SW480 (cell line): ENCODE results near the gene C4orf50.

Source experiments
- DNase-seq: peaks from one replicate; pipeline ENCODE4 v3.0.0-alpha.2; 2016; ENCODE audit warnings: low spot score

The C4orf50 gene

GRCh38 chr4:5943561-5943960 lies 74.7 kb downstream of the C4orf50 start:
- no peak for DNase-seq

DNA sequence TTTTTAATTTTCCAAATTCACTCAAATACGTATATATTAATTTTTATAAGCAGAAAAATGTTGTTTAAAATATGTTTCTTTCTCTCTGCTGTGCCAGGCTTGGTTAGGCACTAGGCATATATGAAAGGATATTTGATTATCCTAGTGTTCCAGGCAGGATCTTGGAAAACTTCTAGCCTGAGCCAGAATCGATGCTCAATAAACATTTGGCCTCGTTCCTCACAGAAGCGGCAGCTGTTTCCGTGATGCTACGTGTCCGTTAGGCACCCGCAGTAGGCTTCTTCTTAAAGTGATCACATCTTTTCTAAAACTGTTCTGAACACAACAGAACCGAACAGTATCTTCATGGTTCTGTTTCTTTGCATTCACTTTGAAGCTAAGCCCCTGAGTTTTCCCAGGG lies 75.3 kb downstream of the C4orf50 start:
- DNase-seq = no peak

DNA sequence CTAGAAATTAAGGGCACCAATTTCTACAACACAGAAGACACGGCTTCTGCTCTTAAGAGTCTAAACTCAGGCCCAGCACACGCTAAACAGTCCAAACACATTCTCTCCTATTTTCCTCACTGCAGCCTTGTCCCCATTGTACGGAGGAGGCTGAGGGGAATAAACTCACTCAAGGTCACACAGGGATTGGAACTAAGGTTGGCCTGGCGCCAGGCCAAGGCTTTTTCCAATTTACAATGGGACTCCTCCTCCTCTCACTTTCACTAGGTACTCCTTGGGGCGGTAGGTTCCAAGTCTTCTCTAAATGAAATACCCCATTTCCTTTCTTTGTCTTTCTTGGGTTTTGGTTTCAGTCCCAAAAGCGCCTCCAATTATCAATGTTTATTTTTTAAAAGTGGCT lies 76.6 kb downstream of the C4orf50 start:
- DNase-seq = no peak

GRCh38 chr4:5940470-5941203 lies 77.6 kb downstream of the C4orf50 start:
- DNase-seq = peak; percentile 81

- no peak for DNase-seq
Observed at GRCh38 chr4:5933996-5934831, 84.0 kb downstream of the C4orf50 start.

- no peak for DNase-seq
Observed at GRCh38 chr4:5933116-5933515, 85.1 kb downstream of the C4orf50 start.

- no peak for DNase-seq
Observed at GRCh38 chr4:5932035-5932568, 86.1 kb downstream of the C4orf50 start.

DNA sequence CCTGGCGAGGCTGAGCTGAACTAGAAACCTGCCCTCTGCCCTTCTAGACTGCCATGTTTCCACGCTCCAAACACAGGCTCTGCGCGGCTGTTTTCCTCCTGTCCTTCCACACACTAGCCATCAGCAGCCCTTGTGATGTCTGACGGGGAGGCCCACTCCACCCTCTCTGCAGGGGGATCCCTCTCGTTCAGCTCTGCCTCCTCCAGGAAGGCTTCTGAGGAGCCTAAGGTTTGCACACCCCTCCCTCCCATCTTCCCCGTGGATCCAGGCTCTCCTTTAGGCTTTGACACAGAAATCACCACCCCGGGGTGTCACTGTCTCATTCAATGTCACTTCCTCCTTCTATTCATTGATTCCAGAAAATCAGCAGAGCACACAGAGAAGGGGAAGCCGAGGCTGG lies 86.7 kb downstream of the C4orf50 start:
- no peak for DNase-seq

GRCh38 chr4:5930876-5931275 lies 87.4 kb downstream of the C4orf50 start:
- DNase-seq = no peak

DNA sequence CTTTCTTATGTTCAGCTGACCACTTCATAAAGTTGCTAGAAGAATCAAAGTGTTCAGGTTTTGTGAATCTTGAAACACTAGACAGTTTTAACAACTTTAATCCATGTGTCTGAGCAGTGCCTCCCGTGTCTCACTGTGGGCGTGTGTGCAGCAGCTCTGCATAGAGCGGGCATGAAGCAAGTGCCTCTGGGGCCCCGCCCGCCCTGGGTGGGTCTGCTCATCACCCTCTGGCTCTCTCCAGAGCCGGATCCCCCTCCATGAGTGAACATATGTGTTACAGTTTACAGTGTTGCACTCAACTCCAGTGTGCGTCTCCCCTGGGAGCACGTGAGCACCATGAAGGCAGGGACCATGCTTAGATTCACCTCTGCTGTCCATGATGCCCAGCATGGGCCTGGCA lies 87.8 kb downstream of the C4orf50 start:
- DNase-seq = no peak

- DNase-seq = no peak
Observed at GRCh38 chr4:5928844-5929420, 89.3 kb downstream of the C4orf50 start.

DNA sequence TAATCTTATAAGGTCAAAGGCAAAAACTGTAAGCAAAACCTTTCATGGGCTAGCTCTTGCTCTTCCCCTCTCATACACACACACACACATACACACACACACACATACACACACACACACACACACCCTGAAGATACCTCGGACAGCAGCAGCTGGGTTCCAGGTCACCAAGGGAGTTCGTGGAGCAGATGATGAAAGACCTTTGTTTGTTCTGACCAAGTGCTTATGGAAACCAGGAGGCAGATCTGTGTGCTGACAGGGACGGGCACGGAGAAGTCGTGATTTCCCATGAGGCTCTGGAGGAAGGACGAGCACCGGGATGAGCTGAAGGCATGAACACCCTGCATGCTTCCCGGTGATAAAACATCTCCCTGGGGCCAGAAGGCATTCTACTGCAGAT lies 90.0 kb downstream of the C4orf50 start:
- DNase-seq = no peak

- no peak for DNase-seq
Observed at GRCh38 chr4:5927747-5928146, 90.5 kb downstream of the C4orf50 start.

GRCh38 chr4:5927116-5927515 lies 91.1 kb downstream of the C4orf50 start:
- no peak for DNase-seq

DNA sequence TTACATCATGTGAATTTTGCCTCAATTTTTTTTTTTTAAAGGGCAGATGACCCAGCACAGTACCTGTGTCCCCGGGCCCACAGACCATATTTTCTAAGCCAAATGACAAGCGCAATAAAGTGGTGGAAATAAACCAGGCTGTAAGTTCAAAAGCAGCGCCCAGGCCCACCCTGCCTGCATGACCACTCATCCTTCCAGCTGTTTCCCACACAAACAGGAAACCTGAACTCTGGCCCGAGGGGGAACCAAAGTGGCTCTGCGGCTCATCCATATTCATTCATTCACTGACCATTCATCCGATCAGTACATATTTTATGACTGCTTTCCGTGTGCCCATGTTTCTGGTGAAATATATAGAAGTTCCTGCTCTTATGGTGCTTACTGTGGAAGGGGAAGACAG lies 91.6 kb downstream of the C4orf50 start:
- no peak for DNase-seq

DNA sequence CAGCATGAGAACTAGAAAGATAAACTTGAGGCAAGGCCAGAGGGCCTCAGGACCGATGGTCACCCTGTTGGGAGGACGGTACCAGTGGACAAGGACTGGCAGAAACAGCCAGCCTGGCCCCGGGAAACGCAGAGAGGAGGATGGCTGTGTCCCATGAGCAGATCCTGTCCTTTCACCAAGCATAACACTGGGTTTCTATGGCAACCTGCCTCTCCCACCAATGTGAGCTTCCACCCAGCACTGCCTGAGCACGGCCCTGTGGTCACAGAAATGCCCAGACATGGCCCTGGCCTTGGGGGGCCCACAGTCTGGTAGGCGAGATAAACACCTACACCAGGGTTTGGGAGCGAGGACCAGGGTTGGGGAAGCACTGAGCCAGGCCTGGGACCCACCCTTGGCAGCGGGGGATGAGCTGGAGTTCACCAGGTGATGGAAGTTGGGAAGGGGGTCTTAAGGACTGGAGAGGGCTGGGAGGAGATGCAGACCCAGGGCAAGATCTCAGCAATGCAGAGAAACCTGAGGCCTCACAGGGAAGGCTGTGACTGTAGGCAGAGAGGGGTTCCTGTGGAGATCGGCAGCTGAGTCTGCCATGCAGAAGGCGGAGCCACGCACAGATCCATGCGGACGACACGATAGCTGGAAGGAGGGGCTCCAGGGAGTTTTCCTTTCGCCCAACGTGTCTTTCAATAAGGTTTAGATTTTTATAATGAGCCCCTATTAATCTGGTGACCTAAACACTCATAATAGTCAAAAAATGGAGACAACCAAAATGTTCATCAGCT lies 92.6 kb downstream of the C4orf50 start:
- DNase-seq = no peak

- no peak for DNase-seq
Observed at GRCh38 chr4:5924461-5925125, 93.6 kb downstream of the C4orf50 start.

DNA sequence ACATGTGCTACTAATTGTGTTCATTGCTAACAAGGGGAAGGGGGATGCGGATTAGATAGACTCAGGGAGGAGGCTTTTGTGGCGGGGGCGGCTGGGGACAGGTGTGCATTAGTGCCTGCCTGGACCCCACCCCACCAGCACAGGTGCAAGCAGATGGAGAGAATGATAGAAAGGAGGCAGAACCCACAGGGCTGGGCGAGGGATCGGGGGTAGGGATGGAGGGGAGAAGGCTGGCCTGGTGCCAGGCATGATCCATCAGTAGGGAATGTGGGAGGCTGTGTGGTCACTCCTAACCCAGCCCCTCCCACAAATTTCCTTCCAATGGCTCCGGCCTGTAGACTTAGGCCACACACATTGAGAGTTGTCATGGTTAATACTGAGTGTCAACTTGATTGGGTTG lies 94.9 kb downstream of the C4orf50 start:
- peak; percentile 14 for DNase-seq

GRCh38 chr4:5922556-5922955 lies 95.7 kb downstream of the C4orf50 start:
- no peak for DNase-seq

GRCh38 chr4:5921981-5922380 lies 96.2 kb downstream of the C4orf50 start:
- no peak for DNase-seq
